ENCODE results near the gene PPP1R12B.
"Not testable (repeated sequence)": the region's sequence is repeated elsewhere in the genome, so short reads cannot be mapped to it uniquely, and the experiment has no call there.

PPP1R12B gene

GRCh38 chr1:202351725-202352124, 3.2 kb downstream of the PPP1R12B start:
- ChIA-PET CTCF (interaction anchor here (2.7 kb wide), 1 partner anchor 9 kb away, joined by 9 read pairs; no protein-coding TSS in a partner anchor), POLR2A (no interaction called here)
- TF ChIP-seq CTCF (IDR thresholded peaks at IDR 0.05; ENCODE audit: insufficient read depth, low read length, missing control alignments): no peak
- H3K4me3 ChIP-seq (ENCODE audit: low read depth, low read length): no peak overlapping the region
- DNase-seq (ENCODE audit: low read depth, low spot score): no peak

- DNase-seq (ENCODE audit: low read depth, low spot score); H3K4me3 ChIP-seq (ENCODE audit: low read depth, low read length); POLR2A ChIA-PET; CTCF ChIA-PET: not testable (repeated sequence)
These were observed 4.2 kb downstream of the PPP1R12B start for GRCh38 chr1:202352583-202353197.

GRCh38 chr1:202355944-202356553, 7.5 kb downstream of the PPP1R12B start:
- POLR2A ChIA-PET: no interaction called here
- no peak for DNase-seq (ENCODE audit: low read depth, low spot score)
- no peak overlapping the region for H3K4me3 ChIP-seq (ENCODE audit: low read depth, low read length)
- no peak for TF ChIP-seq CTCF (IDR thresholded peaks at IDR 0.05; ENCODE audit: insufficient read depth, low read length, missing control alignments)
- CTCF ChIA-PET: no interaction called here

GRCh38 chr1:202357506-202357905, 9.0 kb downstream of the PPP1R12B start:
- ChIA-PET POLR2A (no interaction called here), CTCF (no interaction called here)
- H3K4me3 ChIP-seq (ENCODE audit: low read depth, low read length): no peak overlapping the region
- no peak for TF ChIP-seq CTCF (IDR thresholded peaks at IDR 0.05; ENCODE audit: insufficient read depth, low read length, missing control alignments)
- no peak for DNase-seq (ENCODE audit: low read depth, low spot score)

- ChIA-PET CTCF (interaction anchor here (2.6 kb wide), 1 partner anchor 10 kb away, joined by 9 read pairs; no protein-coding TSS in a partner anchor), POLR2A (no interaction called here)
- DNase-seq (ENCODE audit: low read depth, low spot score): no peak
- H3K4me3 ChIP-seq (ENCODE audit: low read depth, low read length): no peak overlapping the region
- TF ChIP-seq CTCF (IDR thresholded peaks at IDR 0.05; ENCODE audit: insufficient read depth, low read length, missing control alignments): no peak
These were observed 12.7 kb downstream of the PPP1R12B start for GRCh38 chr1:202361224-202361623.

GRCh38 chr1:202361701-202362100, 13.2 kb downstream of the PPP1R12B start:
- ChIA-PET POLR2A (no interaction called here), CTCF (interaction anchor here (2.6 kb wide), 1 partner anchor 11 kb away, joined by 9 read pairs; no protein-coding TSS in a partner anchor)
- H3K4me3 ChIP-seq (ENCODE audit: low read depth, low read length): no peak overlapping the region
- no peak for DNase-seq (ENCODE audit: low read depth, low spot score)
- no peak for TF ChIP-seq CTCF (IDR thresholded peaks at IDR 0.05; ENCODE audit: insufficient read depth, low read length, missing control alignments)

- H3K4me3 ChIP-seq (ENCODE audit: low read depth, low read length): no peak overlapping the region
- DNase-seq (ENCODE audit: low read depth, low spot score): no peak
- CTCF ChIA-PET: no interaction called here
- no peak for TF ChIP-seq CTCF (IDR thresholded peaks at IDR 0.05; ENCODE audit: insufficient read depth, low read length, missing control alignments)
- POLR2A ChIA-PET: no interaction called here
These were observed 13.7 kb downstream of the PPP1R12B start for GRCh38 chr1:202362212-202362611.

Data from AG04449 (cell line).